HepG2 (cell line): ENCODE measurements around the gene RPS6KB2. TPM values are rescaled to one million over a fixed set of nuclear protein-coding genes. Genes with fewer than 3 reads are reported as not detected.

Source experiments
- FOXA3 ChIP-seq: IDR thresholded peaks from 2 replicates; pipeline ENCODE4 v1.6.1; 2016; ENCODE audit warnings: missing genetic modification reagents, missing compliant biosample characterization
- IKZF5 ChIP-seq: IDR thresholded peaks from 2 replicates; pipeline ENCODE4 v1.6.1; 2018; ENCODE audit warnings: missing genetic modification reagents, mild to moderate bottlenecking, missing compliant biosample characterization
- ISL2 ChIP-seq: sonication (generic); formaldehyde crosslinking; IDR thresholded peaks from 2 replicates; pipeline ENCODE4 v1.5.0; 2020; ENCODE audit warnings: missing genetic modification reagents
- MAFF ChIP-seq: IDR thresholded peaks from 2 replicates; pipeline ENCODE4 v1.6.1; 2011; ENCODE audit warnings: low read depth, low read length, improper control_type of control experiment
- NPAS2 ChIP-seq: sonication (generic); formaldehyde crosslinking; IDR thresholded peaks from 2 replicates; pipeline ENCODE4 v1.8.0; 2022; ENCODE audit warnings: mild to moderate bottlenecking, missing genetic modification reagents, borderline replicate concordance
- PBX2 ChIP-seq: IDR thresholded peaks from 2 replicates; pipeline ENCODE4 v1.6.1; 2016; ENCODE audit warnings: control low read depth
- ZBTB14 ChIP-seq: sonication (generic); formaldehyde crosslinking; IDR thresholded peaks from 2 replicates; pipeline ENCODE4 v1.4.0; 2020; ENCODE audit warnings: missing genetic modification reagents
- ZBTB42 ChIP-seq: sonication (generic); formaldehyde crosslinking; IDR thresholded peaks from 2 replicates; pipeline ENCODE4 v1.5.0; 2020; ENCODE audit warnings: mild to moderate bottlenecking, missing genetic modification reagents
- ZFP1 ChIP-seq: IDR thresholded peaks from 2 replicates; pipeline ENCODE4 v1.6.1; 2016
- ZNF354B ChIP-seq: sonication (generic); formaldehyde crosslinking; IDR thresholded peaks from 2 replicates; pipeline ENCODE4 v1.8.0; 2022; ENCODE audit warnings: mild to moderate bottlenecking, missing genetic modification reagents
- ZNF414 ChIP-seq: sonication (generic); formaldehyde crosslinking; IDR thresholded peaks from 2 replicates; pipeline ENCODE4 v1.5.0; 2020; ENCODE audit warnings: missing genetic modification reagents
- ZNF432 ChIP-seq: sonication (generic); formaldehyde crosslinking; IDR thresholded peaks from 2 replicates; pipeline ENCODE4 v1.5.0; 2020; ENCODE audit warnings: missing genetic modification reagents, mild to moderate bottlenecking, borderline replicate concordance
- ZNF678 ChIP-seq: sonication (generic); formaldehyde crosslinking; IDR thresholded peaks from 2 replicates; pipeline ENCODE4 v1.4.0; 2020; ENCODE audit warnings: mild to moderate bottlenecking, missing genetic modification reagents
- ZNF724P ChIP-seq: sonication (generic); formaldehyde crosslinking; IDR thresholded peaks from 2 replicates; pipeline ENCODE4 v1.8.0; 2022; ENCODE audit warnings: missing genetic modification reagents, borderline replicate concordance
- ZNF878 ChIP-seq: sonication (generic); formaldehyde crosslinking; IDR thresholded peaks from 2 replicates; pipeline ENCODE4 v1.8.1; 2023; ENCODE audit warnings: mild to moderate bottlenecking, missing genetic modification reagents, moderate library complexity
- ZNF879 ChIP-seq: sonication (generic); formaldehyde crosslinking; IDR thresholded peaks from 2 replicates; pipeline ENCODE4 v1.8.1; 2023; ENCODE audit warnings: missing genetic modification reagents
- polyA plus RNA-seq, 8 experiments: library from polyadenylated mRNA; depleted of rRNA in 3 of 8; stranded (reverse) in 7 of 8; unstranded in 1 of 8; fragments of >200 nt; fragmentation: Illumina TruSeq in 4 of 8; extraction: Trizol in 4 of 8; gene quantifications; 2 replicates each; pipeline versions ENCODE4 v1.2.1 to v1.2.3, GENCODE V29; 2011 to 2016; ENCODE audit warnings: low read depth in 4 of 8, missing spikeins in 1 of 8, mixed read lengths in 1 of 8; ENCODE audit not compliant: insufficient read depth in 1 of 8
- total RNA-seq, 5 experiments: library from RNA; depleted of rRNA; stranded (reverse); fragments of >200 nt; fragmentation: Illumina TruSeq; extraction: Trizol; gene quantifications; 2 replicates each; pipeline ENCODE4 v1.2.3, GENCODE V29; 2016; ENCODE audit warnings: low read depth in 1 of 5
- TF ChIP-seq, protein P1 (sequence below): sonication (generic); formaldehyde crosslinking; IDR thresholded peaks from 2 replicates; pipeline ENCODE4 v1.4.0; 2020; ENCODE audit warnings: missing genetic modification reagents, borderline replicate concordance

Gene RPS6KB2
- total and polyA plus RNA-seq, 2 of the 13 experiments (the other 11 are each of a cell fraction or from before 2014, with no cell fraction given) = 52.9 to 54.8 TPM

DNA sequence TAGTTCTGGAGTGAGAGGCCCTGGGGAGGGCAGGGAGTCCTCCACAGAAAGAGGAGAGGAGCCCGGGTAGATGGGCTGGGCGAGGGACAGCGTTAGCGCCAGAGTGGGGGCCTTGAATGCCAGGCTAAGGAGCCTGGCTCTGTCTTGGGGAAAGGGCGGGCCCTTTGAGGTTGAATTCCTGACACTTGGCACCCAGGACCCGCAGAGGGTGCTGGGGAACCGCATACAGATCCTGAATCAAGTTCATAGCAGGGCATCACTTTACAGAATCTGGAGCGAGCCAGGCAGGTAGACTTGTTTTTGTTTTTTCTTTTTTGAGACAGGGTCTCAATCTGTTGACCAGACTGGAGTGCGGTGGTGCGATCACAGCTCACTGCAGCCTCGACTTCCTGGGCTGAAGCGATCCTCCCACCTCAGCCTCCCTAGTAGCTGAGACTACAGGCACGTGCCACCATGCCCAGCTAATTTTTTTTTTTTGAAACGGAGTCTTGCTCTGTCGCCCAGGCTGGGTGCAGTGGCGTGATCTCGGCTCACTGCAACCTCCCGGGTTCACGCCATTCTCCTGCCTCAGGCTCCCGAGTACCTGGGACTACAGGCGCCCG, 6.8 kb upstream of the RPS6KB2 start (continued):
- no peak for TF ChIP-seq ZBTB14 (CRISPR knock-in tag)
- TF ChIP-seq ZNF354B (CRISPR knock-in tag) = no peak
- TF ChIP-seq PBX2 (CRISPR knock-in tag) = no peak
- TF ChIP-seq MAFF = no peak
- TF ChIP-seq ZNF878 (CRISPR knock-in tag) = no peak
- TF ChIP-seq ZBTB42 = no peak
- TF ChIP-seq, protein P1, sequence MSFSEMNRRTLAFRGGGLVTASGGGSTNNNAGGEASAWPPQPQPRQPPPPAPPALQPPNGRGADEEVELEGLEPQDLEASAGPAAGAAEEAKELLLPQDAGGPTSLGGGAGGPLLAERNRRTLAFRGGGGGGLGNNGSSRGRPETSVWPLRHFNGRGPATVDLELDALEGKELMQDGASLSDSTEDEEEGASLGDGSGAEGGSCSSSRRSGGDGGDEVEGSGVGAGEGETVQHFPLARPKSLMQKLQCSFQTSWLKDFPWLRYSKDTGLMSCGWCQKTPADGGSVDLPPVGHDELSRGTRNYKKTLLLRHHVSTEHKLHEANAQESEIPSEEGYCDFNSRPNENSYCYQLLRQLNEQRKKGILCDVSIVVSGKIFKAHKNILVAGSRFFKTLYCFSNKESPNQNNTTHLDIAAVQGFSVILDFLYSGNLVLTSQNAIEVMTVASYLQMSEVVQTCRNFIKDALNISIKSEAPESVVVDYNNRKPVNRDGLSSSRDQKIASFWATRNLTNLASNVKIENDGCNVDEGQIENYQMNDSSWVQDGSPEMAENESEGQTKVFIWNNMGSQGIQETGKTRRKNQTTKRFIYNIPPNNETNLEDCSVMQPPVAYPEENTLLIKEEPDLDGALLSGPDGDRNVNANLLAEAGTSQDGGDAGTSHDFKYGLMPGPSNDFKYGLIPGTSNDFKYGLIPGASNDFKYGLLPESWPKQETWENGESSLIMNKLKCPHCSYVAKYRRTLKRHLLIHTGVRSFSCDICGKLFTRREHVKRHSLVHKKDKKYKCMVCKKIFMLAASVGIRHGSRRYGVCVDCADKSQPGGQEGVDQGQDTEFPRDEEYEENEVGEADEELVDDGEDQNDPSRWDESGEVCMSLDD (CRISPR knock-in tag) = no peak
- TF ChIP-seq FOXA3 (CRISPR knock-in tag) = no peak
- TF ChIP-seq ZFP1 (CRISPR knock-in tag) = no peak
- TF ChIP-seq ZNF414 (CRISPR knock-in tag) = no peak
- no peak for TF ChIP-seq ISL2 (CRISPR knock-in tag)
- TF ChIP-seq NPAS2 (CRISPR knock-in tag) = no peak
- TF ChIP-seq IKZF5 = no peak
- no peak for TF ChIP-seq ZNF724P (CRISPR knock-in tag)
- no peak for TF ChIP-seq ZNF432 (CRISPR knock-in tag)
- no peak for TF ChIP-seq ZNF678 (CRISPR knock-in tag)
- TF ChIP-seq ZNF879 (CRISPR knock-in tag) = no peak
